ENCODE data around the gene PITPNC1. TPM values are rescaled to one million over a fixed set of nuclear protein-coding genes. Genes with fewer than 3 reads are reported as not detected.

The PITPNC1 gene
- total RNA-seq, 3 donors from 2014 or later, result 11.0 to 17.7 (median 14.8) TPM

- TF ChIP-seq POLR2AphosphoS5 (IDR thresholded peaks at IDR 0.05) (no peak), POLR2A (IDR thresholded peaks at IDR 0.05) (no peak), CTCF (IDR thresholded peaks at IDR 0.05) (no peak)
- no peak for DNase-seq (ENCODE audit: low spot score in 2 of 2)
- no peaks in the 10 kb centered on the region for H3K9me3 ChIP-seq
- no peaks in the 10 kb centered on the region for H3K36me3 ChIP-seq
- intact Hi-C loops (cut with DNase I; ENCODE audit: low total_unique reads), result no loop called here
- H3K4me1 ChIP-seq, result no peaks in the 10 kb centered on the region
- H3K27ac ChIP-seq, result no peak overlapping the region
- H3K27me3 ChIP-seq, result no peaks in the 10 kb centered on the region
- H3K4me3 ChIP-seq, result no peak overlapping the region
Observed at GRCh38 chr17:67707442-67707841, 330.4 kb downstream of the PITPNC1 start.

- DNase-seq (ENCODE audit: low spot score in 2 of 2), result no peak
- TF ChIP-seq POLR2AphosphoS5 (IDR thresholded peaks at IDR 0.05) (no peak), POLR2A (IDR thresholded peaks at IDR 0.05) (no peak), CTCF (IDR thresholded peaks at IDR 0.05) (no peak)
- intact Hi-C loops (cut with DNase I; ENCODE audit: low total_unique reads), result no loop called here
- no peaks in the 10 kb centered on the region for H3K4me1 ChIP-seq
- no peaks in the 10 kb centered on the region for H3K36me3 ChIP-seq
- H3K27ac ChIP-seq, result no peak overlapping the region
- no peak overlapping the region for H3K4me3 ChIP-seq
- no peaks in the 10 kb centered on the region for H3K27me3 ChIP-seq
- H3K9me3 ChIP-seq, result no peaks in the 10 kb centered on the region
Observed at GRCh38 chr17:67708378-67708777, 331.3 kb downstream of the PITPNC1 start.

- intact Hi-C loops (cut with DNase I; ENCODE audit: low total_unique reads), result no loop called here
- TF ChIP-seq POLR2A (IDR thresholded peaks at IDR 0.05) (no peak), POLR2AphosphoS5 (IDR thresholded peaks at IDR 0.05) (no peak), CTCF (IDR thresholded peaks at IDR 0.05) (no peak)
Observed at GRCh38 chr17:67711916-67712315, 334.8 kb downstream of the PITPNC1 start.

GRCh38 chr17:67712375-67712774, 335.3 kb downstream of the PITPNC1 start:
- no peak for DNase-seq (ENCODE audit: low spot score in 2 of 2)
- Histone ChIP-seq H3K27ac (no peak overlapping the region), H3K9me3 (no peaks in the 10 kb centered on the region), H3K36me3 (no peaks in the 10 kb centered on the region), H3K27me3 (no peaks in the 10 kb centered on the region), H3K4me3 (no peak overlapping the region), H3K4me1 (no peaks in the 10 kb centered on the region)
- intact Hi-C loops (cut with DNase I; ENCODE audit: low total_unique reads), result no loop called here
- TF ChIP-seq POLR2A (IDR thresholded peaks at IDR 0.05) (no peak), POLR2AphosphoS5 (IDR thresholded peaks at IDR 0.05) (no peak)

More at GRCh38 chr17:67711916-67712315, 334.8 kb downstream of the PITPNC1 start:
- Histone ChIP-seq H3K27ac (no peak overlapping the region), H3K36me3 (no peaks in the 10 kb centered on the region), H3K4me1 (no peaks in the 10 kb centered on the region), H3K4me3 (no peak overlapping the region), H3K27me3 (no peaks in the 10 kb centered on the region), H3K9me3 (no peaks in the 10 kb centered on the region)
- DNase-seq (ENCODE audit: low spot score in 2 of 2), result no peak

GRCh38 chr17:67713169-67713568, 336.1 kb downstream of the PITPNC1 start:
- H3K4me1 ChIP-seq, result no peaks in the 10 kb centered on the region
- no peak for TF ChIP-seq POLR2AphosphoS5 (IDR thresholded peaks at IDR 0.05)
- no peak for TF ChIP-seq POLR2A (IDR thresholded peaks at IDR 0.05)
- TF ChIP-seq CTCF (IDR thresholded peaks at IDR 0.05), result no peak
- intact Hi-C loops (cut with DNase I; ENCODE audit: low total_unique reads), result no loop called here
- H3K27me3 ChIP-seq, result no peaks in the 10 kb centered on the region
- H3K27ac ChIP-seq, result no peak overlapping the region
- no peak overlapping the region for H3K4me3 ChIP-seq
- no peaks in the 10 kb centered on the region for H3K36me3 ChIP-seq
- H3K9me3 ChIP-seq, result no peaks in the 10 kb centered on the region
- DNase-seq (ENCODE audit: low spot score in 2 of 2), result no peak

GRCh38 chr17:67716405-67716798, 339.3 kb downstream of the PITPNC1 start:
- H3K4me1 ChIP-seq, result no peaks in the 10 kb centered on the region
- H3K27me3 ChIP-seq, result no peaks in the 10 kb centered on the region
- TF ChIP-seq POLR2AphosphoS5 (IDR thresholded peaks at IDR 0.05), result no peak
- TF ChIP-seq CTCF (IDR thresholded peaks at IDR 0.05), result no peak
- no peak for TF ChIP-seq POLR2A (IDR thresholded peaks at IDR 0.05)
- no peaks in the 10 kb centered on the region for H3K36me3 ChIP-seq
- H3K4me3 ChIP-seq, result no peak overlapping the region
- H3K27ac ChIP-seq, result no peak overlapping the region
- no peak for DNase-seq (ENCODE audit: low spot score in 2 of 2)
- no peaks in the 10 kb centered on the region for H3K9me3 ChIP-seq
- intact Hi-C loops (cut with DNase I; ENCODE audit: low total_unique reads), result no loop called here

All from breast epithelium (tissue), 4 donors.